ENCODE measurements around the gene MIP.

Gene MIP

GRCh38 chr12:56486694-56487093 is 32.2 kb upstream of the MIP start:
- Histone ChIP-seq H3K27me3 (ENCODE audit: low read depth, low read length) (no peaks in the 10 kb centered on the region), H3K4me3 (ENCODE audit: low read depth in 1 of 2, low read length in 2 of 2) (no peak overlapping the region), H3K9me3 (ENCODE audit: control insufficient read depth in 1 of 2, low read length in 2 of 2) (no peaks in the 10 kb centered on the region), H3K36me3 (ENCODE audit: control insufficient read depth in 1 of 2, insufficient read depth in 2 of 2, low read length in 2 of 2) (no peaks in the 10 kb centered on the region), H3K4me1 (ENCODE audit: control insufficient read depth in 1 of 2, insufficient read depth in 2 of 2, low read length in 2 of 2) (peaks cover 0 to 9% of the 10 kb centered on the region in 2 donors), H3K27ac (ENCODE audit: low read length) (no peak overlapping the region)

GRCh38 chr12:56484566-56484965 is 30.1 kb upstream of the MIP start:
- H3K27ac ChIP-seq (ENCODE audit: low read length): no peak overlapping the region
- H3K4me3 ChIP-seq (ENCODE audit: low read depth in 1 of 2, low read length in 2 of 2): no peak overlapping the region
- no peaks in the 10 kb centered on the region for H3K9me3 ChIP-seq (ENCODE audit: control insufficient read depth in 1 of 2, low read length in 2 of 2)
- no peaks in the 10 kb centered on the region for H3K27me3 ChIP-seq (ENCODE audit: low read depth, low read length)
- peaks cover 0 to 9% of the 10 kb centered on the region in 2 donors for H3K4me1 ChIP-seq (ENCODE audit: control insufficient read depth in 1 of 2, insufficient read depth in 2 of 2, low read length in 2 of 2)
- no peaks in the 10 kb centered on the region for H3K36me3 ChIP-seq (ENCODE audit: control insufficient read depth in 1 of 2, insufficient read depth in 2 of 2, low read length in 2 of 2)

- Histone ChIP-seq H3K27me3 (ENCODE audit: low read depth, low read length) (no peaks in the 10 kb centered on the region), H3K4me1 (ENCODE audit: control insufficient read depth in 1 of 2, insufficient read depth in 2 of 2, low read length in 2 of 2) (no peaks in the 10 kb centered on the region), H3K9me3 (ENCODE audit: control insufficient read depth in 1 of 2, low read length in 2 of 2) (no peaks in the 10 kb centered on the region), H3K27ac (ENCODE audit: low read length) (no peak overlapping the region), H3K36me3 (ENCODE audit: control insufficient read depth in 1 of 2, insufficient read depth in 2 of 2, low read length in 2 of 2) (no peaks in the 10 kb centered on the region), H3K4me3 (ENCODE audit: low read depth in 1 of 2, low read length in 2 of 2) (no peak overlapping the region)
Observed at GRCh38 chr12:56479625-56480024, 25.2 kb upstream of the MIP start.

GRCh38 chr12:56477521-56478225 is 23.2 kb upstream of the MIP start:
- no peak overlapping the region for H3K4me3 ChIP-seq (ENCODE audit: low read depth in 1 of 2, low read length in 2 of 2)
- no peaks in the 10 kb centered on the region for H3K4me1 ChIP-seq (ENCODE audit: control insufficient read depth in 1 of 2, insufficient read depth in 2 of 2, low read length in 2 of 2)
- H3K36me3 ChIP-seq (ENCODE audit: control insufficient read depth in 1 of 2, insufficient read depth in 2 of 2, low read length in 2 of 2): no peaks in the 10 kb centered on the region
- no peaks in the 10 kb centered on the region for H3K9me3 ChIP-seq (ENCODE audit: control insufficient read depth in 1 of 2, low read length in 2 of 2)
- H3K27ac ChIP-seq (ENCODE audit: low read length): no peak overlapping the region
- no peaks in the 10 kb centered on the region for H3K27me3 ChIP-seq (ENCODE audit: low read depth, low read length)

GRCh38 chr12:56476972-56477432 is 22.5 kb upstream of the MIP start:
- no peaks in the 10 kb centered on the region for H3K9me3 ChIP-seq (ENCODE audit: control insufficient read depth in 1 of 2, low read length in 2 of 2)
- H3K27ac ChIP-seq (ENCODE audit: low read length): no peak overlapping the region
- H3K4me3 ChIP-seq (ENCODE audit: low read depth in 1 of 2, low read length in 2 of 2): no peak overlapping the region
- no peaks in the 10 kb centered on the region for H3K27me3 ChIP-seq (ENCODE audit: low read depth, low read length)
- H3K36me3 ChIP-seq (ENCODE audit: control insufficient read depth in 1 of 2, insufficient read depth in 2 of 2, low read length in 2 of 2): no peaks in the 10 kb centered on the region
- no peaks in the 10 kb centered on the region for H3K4me1 ChIP-seq (ENCODE audit: control insufficient read depth in 1 of 2, insufficient read depth in 2 of 2, low read length in 2 of 2)

- Histone ChIP-seq H3K4me1 (ENCODE audit: control insufficient read depth in 1 of 2, insufficient read depth in 2 of 2, low read length in 2 of 2) (no peaks in the 10 kb centered on the region), H3K36me3 (ENCODE audit: control insufficient read depth in 1 of 2, insufficient read depth in 2 of 2, low read length in 2 of 2) (peaks cover 0 to 3% of the 10 kb centered on the region in 2 donors), H3K27me3 (ENCODE audit: low read depth, low read length) (no peaks in the 10 kb centered on the region), H3K27ac (ENCODE audit: low read length) (no peak overlapping the region), H3K9me3 (ENCODE audit: control insufficient read depth in 1 of 2, low read length in 2 of 2) (no peaks in the 10 kb centered on the region), H3K4me3 (ENCODE audit: low read depth in 1 of 2, low read length in 2 of 2) (no peak overlapping the region)
Observed at GRCh38 chr12:56476143-56476542, 21.7 kb upstream of the MIP start.

- Histone ChIP-seq H3K27ac (ENCODE audit: low read length) (no peak overlapping the region), H3K36me3 (ENCODE audit: control insufficient read depth in 1 of 2, insufficient read depth in 2 of 2, low read length in 2 of 2) (peaks cover 0 to 3% of the 10 kb centered on the region in 2 donors), H3K4me3 (ENCODE audit: low read depth in 1 of 2, low read length in 2 of 2) (no peak overlapping the region), H3K4me1 (ENCODE audit: control insufficient read depth in 1 of 2, insufficient read depth in 2 of 2, low read length in 2 of 2) (peaks cover 4 to 6% of the 10 kb centered on the region in 2 donors), H3K9me3 (ENCODE audit: control insufficient read depth in 1 of 2, low read length in 2 of 2) (no peaks in the 10 kb centered on the region), H3K27me3 (ENCODE audit: low read depth, low read length) (no peaks in the 10 kb centered on the region)
Observed at GRCh38 chr12:56474389-56474788, 19.9 kb upstream of the MIP start.

GRCh38 chr12:56469007-56469930 is 14.8 kb upstream of the MIP start:
- no peaks in the 10 kb centered on the region for H3K9me3 ChIP-seq (ENCODE audit: control insufficient read depth in 1 of 2, low read length in 2 of 2)
- peak overlapping the region; percentile 98 for H3K27ac ChIP-seq (ENCODE audit: low read length)
- H3K4me3 ChIP-seq (ENCODE audit: low read depth in 1 of 2, low read length in 2 of 2): peak overlapping the region; percentile 88 to 99

GRCh38 chr12:56468216-56469006 is 14.0 kb upstream of the MIP start, which contains the start of gene SPRYD4:
TSS of gene SPRYD4 (plus strand) at chr12:56468578. CDS start at chr12:56468592, 14 bp downstream.
- H3K9me3 ChIP-seq (ENCODE audit: control insufficient read depth in 1 of 2, low read length in 2 of 2): no peaks in the 10 kb centered on the region
- peak within 1 kb of the TSS; percentile 88 to 99 for H3K4me3 ChIP-seq (ENCODE audit: low read depth in 1 of 2, low read length in 2 of 2)
- H3K27ac ChIP-seq (ENCODE audit: low read length): peak within 1 kb of the TSS; percentile 98
- H3K4me1 ChIP-seq (ENCODE audit: control insufficient read depth in 1 of 2, insufficient read depth in 2 of 2, low read length in 2 of 2): peaks cover 9 to 10% of the 10 kb centered on the region in 2 donors
- H3K36me3 ChIP-seq (ENCODE audit: control insufficient read depth in 1 of 2, insufficient read depth in 2 of 2, low read length in 2 of 2): peaks cover 0 to 3% of the 10 kb centered on the region in 2 donors
- no peaks in the 10 kb centered on the region for H3K27me3 ChIP-seq (ENCODE audit: low read depth, low read length)

More at GRCh38 chr12:56469007-56469930, 14.8 kb upstream of the MIP start:
- Histone ChIP-seq H3K36me3 (ENCODE audit: control insufficient read depth in 1 of 2, insufficient read depth in 2 of 2, low read length in 2 of 2) (peaks cover 0 to 3% of the 10 kb centered on the region in 2 donors), H3K27me3 (ENCODE audit: low read depth, low read length) (no peaks in the 10 kb centered on the region), H3K4me1 (ENCODE audit: control insufficient read depth in 1 of 2, insufficient read depth in 2 of 2, low read length in 2 of 2) (peaks cover 9 to 10% of the 10 kb centered on the region in 2 donors)

GRCh38 chr12:56462565-56462964 is 8.1 kb upstream of the MIP start:
- H3K27me3 ChIP-seq (ENCODE audit: low read depth, low read length): no peaks in the 10 kb centered on the region
- H3K4me1 ChIP-seq (ENCODE audit: control insufficient read depth in 1 of 2, insufficient read depth in 2 of 2, low read length in 2 of 2): no peaks in the 10 kb centered on the region
- no peak overlapping the region for H3K27ac ChIP-seq (ENCODE audit: low read length)
- H3K9me3 ChIP-seq (ENCODE audit: control insufficient read depth in 1 of 2, low read length in 2 of 2): no peaks in the 10 kb centered on the region
- no peaks in the 10 kb centered on the region for H3K36me3 ChIP-seq (ENCODE audit: control insufficient read depth in 1 of 2, insufficient read depth in 2 of 2, low read length in 2 of 2)
- no peak overlapping the region for H3K4me3 ChIP-seq (ENCODE audit: low read depth in 1 of 2, low read length in 2 of 2)

All from muscle layer of duodenum (tissue), 2 donors.